Ramos (cell line): ENCODE results near the gene TMBIM1.
"Not testable (repeated sequence)": the region's sequence is repeated elsewhere in the genome, so short reads cannot be mapped to it uniquely, and the experiment has no call there.

Source experiments
- in situ Hi-C: fragments of 300-500 bp; cut with MboI; formaldehyde crosslinking; loops from one replicate; pipeline ENCODE4 v1.14.3; 2022; ENCODE audit warnings: low sequenced_read_pairs; ENCODE audit not compliant: unreplicated experiment

TMBIM1 gene

DNA sequence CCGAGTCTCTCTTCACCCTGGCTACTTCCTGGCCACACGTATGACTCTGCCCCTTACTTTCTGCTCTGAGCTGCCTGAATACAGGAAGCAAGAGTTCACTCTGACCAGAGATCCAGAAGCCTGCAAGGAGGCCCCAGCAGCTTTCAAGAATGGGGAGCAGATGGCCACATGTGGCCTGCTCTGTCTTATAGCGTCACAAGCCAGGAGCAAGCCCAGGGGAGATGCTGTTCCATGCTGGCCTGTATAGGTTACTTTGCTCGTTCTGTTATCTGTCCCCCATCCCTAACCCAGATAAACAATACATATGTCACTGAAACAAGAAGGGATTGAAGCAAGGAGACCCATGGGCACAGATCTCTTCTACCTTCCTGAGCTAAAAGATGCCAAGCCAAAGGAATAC, 17.7 kb downstream of the TMBIM1 start:
- in situ Hi-C loops: no loop called here

DNA sequence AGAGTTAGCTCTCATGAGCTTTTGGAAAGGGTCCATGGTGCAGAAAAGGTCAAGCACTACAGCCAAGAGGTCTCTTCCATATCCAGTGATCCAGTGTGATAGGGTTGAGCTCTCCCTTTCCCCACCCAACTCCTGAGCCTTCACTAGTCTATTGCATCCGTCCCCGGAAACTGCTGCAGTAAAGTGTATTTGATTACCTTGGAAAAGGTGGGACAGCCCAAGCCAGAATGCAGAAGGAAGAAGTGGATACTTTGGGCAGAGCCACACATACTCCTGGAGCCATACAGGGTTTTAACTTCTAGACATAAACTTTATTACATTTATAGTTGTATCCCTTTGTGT, 18.4 kb downstream of the TMBIM1 start:
- in situ Hi-C loops: no loop called here

DNA sequence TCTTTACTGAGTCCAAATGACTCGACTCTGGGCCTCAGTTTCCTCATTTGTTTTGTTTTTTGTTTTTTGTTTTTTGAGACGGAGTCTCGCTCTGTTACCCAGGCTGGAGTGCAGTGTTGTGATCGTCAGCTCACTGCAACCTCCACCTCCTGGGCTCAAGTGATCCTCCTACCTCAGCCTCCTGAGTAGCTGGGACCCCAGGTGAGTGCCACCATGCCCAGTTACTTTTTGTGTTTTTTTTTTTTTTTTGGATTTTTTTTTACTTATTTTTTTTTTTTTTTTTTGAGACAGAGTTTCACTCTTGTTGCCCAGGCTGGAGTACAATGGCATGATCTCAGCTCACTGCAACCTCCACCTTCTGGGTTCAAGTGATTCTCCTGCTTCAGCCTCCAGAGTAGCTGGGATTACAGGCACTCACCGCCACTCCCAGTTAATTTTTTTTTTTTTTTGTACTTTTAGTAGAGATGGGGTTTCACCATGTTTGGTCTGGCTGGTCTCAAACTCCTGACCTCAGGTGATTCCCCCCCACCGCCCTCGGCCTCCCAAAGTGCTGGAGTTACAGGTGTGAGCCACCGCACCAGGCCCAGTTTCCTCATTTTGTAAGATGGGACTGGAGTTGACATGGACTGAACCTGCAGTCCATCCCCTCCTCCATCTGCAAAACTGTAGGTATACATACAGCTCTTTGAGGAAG, 18.9 kb downstream of the TMBIM1 start:
- in situ Hi-C loops: not testable (repeated sequence)

DNA sequence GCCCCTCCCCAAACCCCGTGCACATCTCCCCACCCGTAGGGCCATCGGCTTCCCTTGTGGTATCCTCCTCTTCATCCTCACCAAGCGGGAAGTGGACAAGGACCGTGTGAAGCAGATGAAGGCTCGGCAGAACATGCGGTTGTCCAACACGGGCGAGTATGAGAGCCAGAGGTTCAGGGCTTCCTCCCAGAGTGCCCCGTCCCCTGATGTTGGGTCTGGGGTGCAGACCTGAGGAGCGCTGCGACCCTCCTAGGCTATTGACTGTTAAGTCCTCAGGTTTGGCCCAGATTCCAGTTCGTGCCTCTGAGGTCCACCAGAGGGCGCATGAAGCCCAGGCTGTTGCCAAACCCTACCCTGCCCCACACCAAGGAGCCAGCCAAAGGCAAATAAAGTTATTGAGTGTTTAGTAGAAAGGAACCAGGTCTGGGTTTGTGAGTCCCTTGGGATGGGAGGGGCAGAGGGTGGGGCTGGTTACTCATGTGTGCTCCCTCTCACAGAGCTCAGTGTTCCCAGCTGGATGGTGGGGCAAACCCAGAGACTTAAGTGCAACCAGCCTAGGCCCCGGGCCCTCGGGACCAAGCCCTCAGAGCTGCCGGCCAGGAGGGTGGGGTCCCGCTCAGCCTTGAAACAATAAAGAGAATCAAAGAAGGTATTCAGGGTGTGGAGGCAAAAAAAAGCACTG, 19.6 kb downstream of the TMBIM1 start:
- in situ Hi-C loops: no loop called here

DNA sequence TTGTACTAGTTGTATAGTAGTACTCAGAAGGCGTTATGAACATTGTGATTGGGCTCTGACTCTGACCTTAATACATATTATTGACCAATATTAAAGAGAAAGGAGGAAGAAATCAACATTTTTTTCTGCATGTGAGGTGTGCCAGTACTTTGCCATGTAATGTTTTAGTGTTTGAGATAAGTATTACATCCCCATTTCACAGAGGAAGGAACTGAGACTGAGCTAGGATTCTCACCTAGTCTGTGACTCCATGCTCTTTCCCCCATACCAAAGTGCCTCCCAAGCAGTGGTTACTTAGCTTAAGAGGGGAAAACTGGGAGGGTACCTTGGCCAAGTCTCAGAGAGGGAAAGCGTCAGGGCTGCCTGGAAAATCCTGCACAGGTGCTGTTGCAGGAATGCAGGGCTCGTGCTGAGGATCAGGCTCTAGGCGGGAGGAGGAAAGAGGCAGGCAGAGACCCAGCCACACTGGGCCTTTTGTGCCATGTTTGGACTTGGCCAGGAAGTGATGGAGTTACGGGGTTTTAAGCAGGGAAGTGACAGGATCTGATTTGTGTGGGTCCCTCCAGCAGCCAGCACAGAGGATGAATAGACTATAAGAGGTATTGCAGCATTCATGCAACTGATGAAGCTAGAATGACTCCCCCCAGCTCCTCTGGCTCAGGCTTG, 20.3 kb downstream of the TMBIM1 start:
- in situ Hi-C loops: no loop called here

DNA sequence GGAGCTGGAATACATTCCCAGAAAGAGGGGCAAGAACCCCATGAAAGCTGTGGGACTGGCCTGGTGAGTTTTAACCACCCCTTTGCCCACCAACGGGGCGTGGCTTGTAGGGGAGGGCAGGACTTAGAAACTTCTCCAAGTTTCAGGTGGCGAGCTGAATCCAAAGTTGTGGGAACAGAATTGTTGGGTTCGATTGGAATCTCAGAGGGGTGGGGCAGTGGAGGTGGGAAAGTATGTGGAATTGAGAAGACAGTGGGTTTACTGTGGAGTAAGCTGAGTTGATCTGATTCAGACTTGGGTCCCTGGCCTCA, 20.9 kb downstream of the TMBIM1 start:
- in situ Hi-C loops: no loop called here

DNA sequence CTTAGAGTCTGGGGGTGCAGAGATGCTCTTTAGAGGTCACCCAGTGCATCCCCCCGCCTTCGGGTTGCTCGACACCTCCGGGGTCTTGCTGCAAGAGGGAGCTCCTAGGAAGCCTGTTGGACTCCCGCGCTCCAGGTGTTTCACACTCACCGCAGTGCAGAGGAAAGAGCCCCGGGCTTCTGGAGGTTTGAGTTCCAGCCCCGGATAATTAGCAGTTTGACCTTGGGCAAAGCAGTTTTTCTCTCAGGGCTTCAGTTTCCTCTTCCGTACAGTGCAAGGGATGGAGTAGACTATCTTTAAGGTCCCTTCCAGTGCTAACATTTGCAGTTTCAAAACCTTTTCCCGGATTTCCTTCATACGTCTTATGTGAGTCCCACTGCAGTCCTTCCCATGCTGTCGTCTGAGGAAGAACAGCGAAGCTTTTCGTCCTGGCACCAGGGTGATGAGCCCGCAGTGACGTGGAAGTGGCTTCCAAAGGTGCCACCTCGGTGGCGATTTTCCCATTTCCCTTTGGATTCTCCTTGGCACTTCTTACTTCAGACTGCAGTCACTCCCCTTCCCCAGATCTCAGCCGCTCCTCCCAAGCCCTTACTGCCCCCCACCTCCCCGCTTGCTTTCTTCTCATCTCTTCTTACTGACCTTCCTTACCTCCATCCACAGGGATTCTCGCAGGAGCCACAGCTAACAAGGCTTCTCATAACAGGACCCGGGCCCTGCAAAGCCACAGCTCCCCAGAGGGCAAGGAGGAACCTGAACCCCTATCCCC, 21.4 kb downstream of the TMBIM1 start:
- in situ Hi-C loops: no loop called here

DNA sequence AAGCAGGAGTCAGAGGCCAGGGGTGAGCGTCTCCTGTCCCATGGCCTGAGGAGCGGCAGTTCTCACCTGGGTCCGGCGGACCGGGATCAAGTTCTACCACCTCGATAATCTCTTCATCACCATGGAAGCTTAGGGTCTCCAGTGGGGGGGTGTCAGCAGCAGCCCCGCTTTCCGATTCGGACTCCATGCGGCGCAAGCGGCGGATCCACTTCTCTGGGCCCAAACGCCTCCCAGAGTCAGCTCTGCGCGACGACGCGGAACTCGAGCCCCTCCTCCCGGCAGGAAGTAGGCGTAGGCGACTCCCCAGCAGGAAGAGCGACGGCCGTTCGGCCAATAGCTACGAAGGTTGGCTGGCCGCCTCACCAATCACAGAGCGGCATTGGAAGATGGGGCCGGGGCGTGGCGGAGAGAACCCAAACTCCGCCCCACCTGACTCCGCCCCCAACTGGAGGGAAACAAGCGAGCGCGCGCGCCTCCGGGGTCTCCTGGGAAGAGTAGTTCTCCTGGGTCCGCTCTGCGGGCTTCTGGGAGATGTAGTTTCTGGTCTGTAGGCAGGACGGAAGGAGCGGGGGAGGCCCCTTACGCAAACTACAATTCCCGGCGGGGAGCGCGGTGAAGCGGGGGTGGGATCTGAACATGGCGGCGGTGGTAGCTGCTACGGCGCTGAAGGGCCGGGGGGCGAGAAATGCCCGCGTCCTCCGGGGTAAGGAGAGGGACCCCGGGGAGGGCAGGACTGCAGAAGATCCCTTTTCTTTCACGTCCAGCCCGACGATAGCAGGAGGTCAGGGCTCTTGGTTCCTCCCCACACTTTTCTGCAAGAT, 22.2 kb downstream of the TMBIM1 start, which contains the start of the genes AAMP and PNKD:
Gene AAMP, minus strand, starts transcription at position 238 of the 821 bp plus-strand sequence. Its CDS starts 51 bp downstream, at position 187.
Gene PNKD, plus strand, starts transcription at position 620 of the 821 bp plus-strand sequence. Its CDS starts 17 bp downstream, at position 637.
- in situ Hi-C loops: loop anchor here (5.0 kb wide), 1 partner anchor 83 kb away; no protein-coding TSS in a partner anchor

DNA sequence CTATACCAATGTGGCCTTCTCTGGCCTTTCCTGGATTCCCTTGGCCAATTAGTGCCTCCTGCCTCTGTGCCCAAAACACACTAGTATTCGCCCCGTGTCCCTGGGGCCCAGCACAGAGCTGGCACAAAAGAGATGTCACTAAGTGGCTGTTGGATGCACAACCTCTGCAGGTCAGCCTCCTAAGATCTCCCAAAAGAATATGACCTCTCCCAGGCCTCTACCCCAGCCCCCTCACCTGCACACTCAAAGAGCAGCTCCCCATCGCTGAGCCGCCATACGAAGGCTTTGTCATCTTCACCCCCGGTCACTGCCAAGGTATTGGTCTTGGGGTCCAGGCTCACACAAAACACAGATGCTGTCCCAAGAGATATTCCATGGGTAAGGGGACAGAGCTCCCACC, 25.0 kb downstream of the TMBIM1 start:
- in situ Hi-C loops: loop anchor here (5.0 kb wide), 1 partner anchor 80 kb away; no protein-coding TSS in a partner anchor

DNA sequence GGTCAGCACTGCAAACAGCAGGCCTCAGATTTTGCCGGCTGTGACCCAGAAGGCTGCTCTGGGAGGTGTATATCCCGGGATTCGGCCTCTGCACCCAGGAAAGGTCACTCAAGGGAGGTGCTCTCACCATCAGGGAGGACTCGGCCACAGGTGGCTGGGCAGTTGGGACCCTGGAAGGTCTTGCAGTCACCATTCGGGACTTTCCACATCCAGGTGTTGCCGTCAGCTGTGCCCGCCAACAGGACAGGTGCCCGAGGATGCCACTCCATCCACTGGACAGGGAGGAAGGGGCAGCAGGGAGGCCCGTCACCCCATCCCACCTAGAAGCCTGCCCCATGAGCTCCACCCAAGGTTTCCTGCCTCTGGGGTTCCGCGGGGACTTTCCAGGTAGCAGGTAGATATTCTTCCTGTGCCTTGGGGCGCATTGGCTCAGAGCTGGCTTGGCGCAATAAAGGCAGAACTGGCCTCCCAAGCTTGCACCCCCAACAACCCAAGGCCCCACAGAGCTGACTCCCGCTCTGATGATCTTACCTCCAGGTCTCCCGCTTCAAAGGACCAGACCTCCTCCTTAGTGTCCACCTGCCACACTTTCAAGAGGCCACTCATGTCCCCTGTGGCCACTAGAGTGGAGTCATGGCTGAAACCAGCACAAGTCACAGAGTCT, 25.9 kb downstream of the TMBIM1 start:
- in situ Hi-C loops: loop anchor here (5.0 kb wide), 1 partner anchor 79 kb away; no protein-coding TSS in a partner anchor

DNA sequence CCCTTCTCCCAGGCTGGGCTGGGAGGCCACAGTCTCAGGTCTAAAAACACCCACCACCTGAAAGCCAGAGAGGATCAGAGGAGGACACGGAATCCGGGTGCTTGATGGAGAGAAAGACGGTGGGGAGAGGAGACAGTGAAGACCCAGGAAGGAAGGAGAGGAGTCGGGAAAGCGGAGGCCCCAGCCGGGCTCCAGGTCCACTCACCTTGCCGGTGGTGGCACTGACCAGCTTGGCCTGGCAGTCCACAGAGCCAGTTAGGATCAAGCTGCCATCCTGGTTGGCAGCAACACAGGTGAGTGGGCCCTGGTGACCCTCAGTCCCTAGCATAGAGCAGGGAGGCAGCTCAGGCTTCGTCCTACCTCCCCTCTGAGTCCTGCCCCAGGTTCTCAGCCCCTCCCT, 26.7 kb downstream of the TMBIM1 start:
- in situ Hi-C loops: loop anchor here (5.0 kb wide), 1 partner anchor 78 kb away; no protein-coding TSS in a partner anchor

DNA sequence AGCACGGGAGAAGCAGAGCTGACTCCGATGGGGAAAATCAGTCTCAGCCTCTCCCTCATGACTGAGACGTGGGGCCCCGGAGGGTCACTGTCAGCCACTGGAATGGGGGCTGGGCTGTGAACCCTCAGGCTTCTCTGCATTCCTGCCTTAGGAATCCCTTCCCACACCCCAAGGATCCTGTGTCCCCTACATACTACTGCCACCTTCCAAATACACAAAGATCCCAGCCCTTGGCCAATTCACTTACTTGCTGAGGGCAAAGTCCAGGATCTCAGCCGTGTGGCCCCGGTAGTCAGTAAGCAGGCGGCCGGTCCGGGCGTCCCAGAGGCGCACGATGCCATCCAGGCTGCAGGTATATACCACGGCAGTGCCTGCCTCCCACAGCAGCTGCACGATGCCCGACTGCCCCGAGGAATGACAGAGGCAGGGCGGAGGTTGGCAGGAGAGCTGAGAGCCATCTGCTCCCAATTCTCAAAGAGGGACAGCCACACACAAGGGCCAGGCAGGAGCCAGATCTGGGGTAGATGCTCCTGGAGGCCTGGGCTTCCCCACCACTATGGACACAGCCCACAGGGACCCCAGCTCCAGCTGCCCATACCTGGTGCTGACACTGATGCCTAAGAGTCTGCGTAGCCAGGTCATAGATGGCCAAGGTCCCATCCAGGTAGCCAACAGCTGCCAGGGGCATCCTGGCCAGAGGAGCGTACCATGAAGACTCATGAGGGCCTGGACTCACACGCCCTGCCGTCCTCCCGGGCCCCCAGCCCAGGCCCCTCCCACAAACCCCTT, 27.3 kb downstream of the TMBIM1 start:
- in situ Hi-C loops: loop anchor here (5.0 kb wide), 1 partner anchor 78 kb away; no protein-coding TSS in a partner anchor

DNA sequence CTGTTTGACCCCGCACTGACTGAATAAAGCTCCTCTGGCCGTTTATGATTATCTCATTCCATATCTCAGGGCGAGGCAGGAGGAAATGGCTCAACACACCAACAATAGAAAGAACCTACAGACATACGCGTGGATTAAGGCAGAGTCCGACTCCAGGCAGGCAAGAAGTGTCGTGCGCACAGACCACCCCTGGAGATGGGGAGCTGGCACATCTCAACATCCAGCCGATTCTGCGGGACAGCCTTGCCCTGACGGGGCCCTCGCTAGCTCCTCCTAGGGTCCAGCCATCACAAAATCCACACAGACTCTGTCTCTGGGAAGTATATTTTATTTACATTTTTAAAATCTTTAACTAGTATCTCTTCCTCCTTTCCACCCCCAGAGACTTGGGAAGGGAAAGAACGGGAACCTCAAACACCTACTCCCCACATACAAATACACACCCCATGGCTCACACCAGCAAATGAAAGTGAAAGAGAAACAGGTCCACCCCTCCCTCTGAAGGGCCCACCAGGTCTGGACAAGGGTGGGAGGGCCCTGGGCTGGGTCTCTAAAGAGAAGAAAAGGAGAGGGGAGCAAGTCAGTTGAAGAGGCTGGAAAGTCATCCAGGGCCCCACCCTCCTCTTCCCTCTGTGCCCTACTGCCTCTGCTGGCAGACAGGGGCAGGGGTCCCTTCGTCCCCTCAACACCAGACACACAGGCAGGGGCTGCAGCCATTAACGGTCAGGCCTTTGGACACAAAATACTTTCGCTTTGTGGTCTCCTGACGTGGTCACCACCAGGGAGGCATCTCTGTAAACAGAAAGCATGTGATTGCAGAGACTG, 28.3 kb downstream of the TMBIM1 start:
- in situ Hi-C loops: no loop called here

DNA sequence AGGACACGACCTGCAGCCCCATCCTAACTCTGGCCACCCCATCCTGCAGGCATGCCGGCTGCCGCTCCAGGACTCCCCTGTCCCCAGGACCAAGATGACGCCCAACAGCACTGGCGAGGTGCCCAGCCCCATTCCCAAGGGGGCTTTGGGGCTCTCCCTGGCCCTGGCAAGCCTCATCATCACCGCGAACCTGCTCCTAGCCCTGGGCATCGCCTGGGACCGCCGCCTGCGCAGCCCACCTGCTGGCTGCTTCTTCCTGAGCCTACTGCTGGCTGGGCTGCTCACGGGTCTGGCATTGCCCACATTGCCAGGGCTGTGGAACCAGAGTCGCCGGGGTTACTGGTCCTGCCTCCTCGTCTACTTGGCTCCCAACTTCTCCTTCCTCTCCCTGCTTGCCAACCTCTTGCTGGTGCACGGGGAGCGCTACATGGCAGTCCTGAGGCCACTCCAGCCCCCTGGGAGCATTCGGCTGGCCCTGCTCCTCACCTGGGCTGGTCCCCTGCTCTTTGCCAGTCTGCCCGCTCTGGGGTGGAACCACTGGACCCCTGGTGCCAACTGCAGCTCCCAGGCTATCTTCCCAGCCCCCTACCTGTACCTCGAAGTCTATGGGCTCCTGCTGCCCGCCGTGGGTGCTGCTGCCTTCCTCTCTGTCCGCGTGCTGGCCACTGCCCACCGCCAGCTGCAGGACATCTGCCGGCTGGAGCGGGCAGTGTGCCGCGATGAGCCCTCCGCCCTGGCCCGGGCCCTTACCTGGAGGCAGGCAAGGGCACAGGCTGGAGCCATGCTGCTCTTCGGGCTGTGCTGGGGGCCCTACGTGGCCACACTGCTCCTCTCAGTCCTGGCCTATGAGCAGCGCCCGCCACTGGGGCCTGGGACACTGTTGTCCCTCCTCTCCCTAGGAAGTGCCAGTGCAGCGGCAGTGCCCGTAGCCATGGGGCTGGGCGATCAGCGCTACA, 29.4 kb downstream of the TMBIM1 start:
- in situ Hi-C loops: no loop called here

DNA sequence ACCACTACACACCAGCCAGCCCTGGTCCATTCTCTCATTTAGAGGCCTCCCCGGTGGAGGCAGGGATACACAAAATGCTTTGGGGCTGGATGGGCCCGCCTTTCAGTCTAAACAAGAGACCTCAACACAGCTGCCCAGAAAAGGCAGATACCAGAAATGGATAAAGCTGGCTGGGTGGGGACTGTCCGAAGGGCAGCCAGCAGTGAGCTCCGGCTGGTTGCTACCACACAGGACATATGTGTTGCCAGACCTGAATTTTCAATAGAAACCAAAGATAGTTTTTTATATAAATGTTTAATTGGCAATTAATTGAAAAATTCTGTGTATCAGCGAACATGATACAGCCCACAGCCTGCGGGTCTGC, 30.1 kb downstream of the TMBIM1 start:
- in situ Hi-C loops: no loop called here

DNA sequence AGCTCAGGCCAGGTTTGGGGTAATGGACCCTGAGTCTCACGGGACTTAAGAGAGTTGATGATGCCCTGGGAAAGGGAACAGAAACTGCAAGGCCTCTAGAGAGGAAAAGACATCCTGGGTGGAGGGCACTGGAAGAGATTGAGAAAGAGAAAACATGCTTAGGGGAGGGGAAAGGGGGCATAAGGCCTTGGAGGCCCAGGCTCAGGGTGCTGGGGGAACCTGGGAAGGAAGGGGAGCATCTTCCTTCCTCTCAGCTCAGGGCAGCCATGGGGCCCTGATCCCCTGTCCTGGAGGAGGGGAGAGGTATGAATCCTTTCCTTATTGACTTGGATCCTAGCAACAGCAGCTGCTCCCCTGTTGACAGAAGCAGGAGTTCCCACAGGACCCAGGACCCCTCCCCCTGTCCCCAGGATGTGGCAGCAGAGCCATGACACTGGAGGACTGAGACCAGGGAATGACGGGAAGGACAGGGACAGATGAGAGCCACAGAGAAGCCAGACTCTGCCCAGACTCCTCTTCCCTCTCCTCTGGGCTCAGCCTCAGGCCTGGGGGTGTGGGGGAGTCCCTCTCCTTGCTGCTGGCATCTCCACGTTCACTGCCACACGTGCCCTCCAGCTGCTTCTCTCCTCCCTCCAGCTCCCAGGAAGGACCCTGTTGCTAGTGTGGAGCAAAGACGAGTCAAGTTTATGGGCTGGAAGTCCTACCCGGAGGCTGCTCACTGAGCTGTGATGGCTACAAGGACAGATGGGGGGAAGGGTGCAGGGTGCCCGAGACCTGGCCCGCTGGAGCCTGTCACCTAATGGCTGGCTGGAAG, 30.7 kb downstream of the TMBIM1 start:
- in situ Hi-C loops: no loop called here
